HepG2 (cell line): ENCODE results near the gene FAM118A. TPM values are rescaled to one million over a fixed set of nuclear protein-coding genes. Genes with fewer than 3 reads are reported as not detected.

Source experiments
- ATAC-seq: fragments of 200-7000 bp; cut with Tn5 transposase; 3 replicates; pipeline ENCODE4 v1.9.1; 2020; ENCODE audit warnings: mild to moderate bottlenecking, moderate library complexity
- BruUV-seq: library from RNA; stranded (reverse); fragments of 400-500 nt; replicated peaks from 2 replicates; lab custom pipeline; 2021; lab: Mats Ljungman, UMichigan
- CTCF ChIA-PET: fragments of 300-600 bp; formaldehyde crosslinking; extraction: SDS; loops from one replicate; lab custom pipeline; 2021; ENCODE audit warnings: low total read pairs, inconsistent platforms, low intra/inter-chr PET ratio; lab: Yijun Ruan, JAX
- POLR2A ChIA-PET: fragments of 350-600 bp; sonication (Branson Sonifier 250); formaldehyde crosslinking; loops from one replicate; lab custom pipeline; 2020; ENCODE audit warnings: antibody characterized with exemption, inconsistent platforms; lab: Yijun Ruan, JAX
- DNase-seq: peaks from one replicate; pipeline ENCODE4 v3.0.0-alpha.2; 2015; ENCODE audit warnings: low spot score
- FAIRE-seq: peaks from 3 replicates; lab custom pipeline; 2011; peaks lifted over from hg19 to GRCh38; lab: Jason Lieb, UNC
- H2AFZ ChIP-seq: one replicate; pipeline ENCODE4 v1.6.1; 2011; ENCODE audit warnings: low read length, inconsistent platforms
- H3K27ac ChIP-seq: fragments of 300-600 bp; 3 replicates; pipeline ENCODE4 v1.8.0; 2011; ENCODE audit warnings: mixed run types, mild to moderate bottlenecking, mixed read lengths, low read length, inconsistent platforms; ENCODE audit not compliant: insufficient read depth; ENCODE audit errors: extremely low read length
- H3K27me3 ChIP-seq, 2 experiments: fragments of 200-600 bp in 1 of 2; 2 replicates in 1 of 2; 3 replicates in 1 of 2; pipeline versions ENCODE4 v1.6.0 to v1.8.0; 2011; ENCODE audit warnings: low read length in 2 of 2, mild to moderate bottlenecking in 2 of 2, moderate library complexity in 2 of 2, inconsistent platforms in 1 of 2; ENCODE audit not compliant: insufficient read depth in 2 of 2, control insufficient read depth in 1 of 2
- H3K36me3 ChIP-seq, 2 experiments: fragments of 200-600 bp in 1 of 2; replicated peaks in 1 of 2; 2 replicates in 1 of 2; 3 replicates in 1 of 2; pipeline versions ENCODE4 v1.5.1 to v1.8.0; 2011; ENCODE audit warnings: low read length in 2 of 2, inconsistent platforms in 1 of 2; ENCODE audit not compliant: insufficient read depth in 2 of 2, control insufficient read depth in 1 of 2
- H3K4me1 ChIP-seq: 2 replicates; pipeline ENCODE4 v1.5.1; 2012; ENCODE audit warnings: low read length, inconsistent platforms; ENCODE audit not compliant: insufficient read depth
- H3K4me2 ChIP-seq: 2 replicates; pipeline ENCODE4 v1.6.0; 2011; ENCODE audit warnings: low read depth, low read length, inconsistent platforms
- H3K4me3 ChIP-seq, 3 experiments: fragments of 200-600 bp in 1 of 3; sonication (generic), shearing (Covaris generic) in 1 of 3; replicated peaks in 1 of 3; 2 replicates each; pipeline ENCODE4 v1.5.1; 2011 to 2016; ENCODE audit warnings: low read length in 3 of 3, inconsistent platforms in 2 of 3, low read depth in 2 of 3, mild to moderate bottlenecking in 2 of 3, control low read depth in 1 of 3, mixed read lengths in 1 of 3; ENCODE audit not compliant: insufficient read depth in 1 of 3
- H3K79me2 ChIP-seq: one replicate; pipeline ENCODE4 v1.6.1; 2011; ENCODE audit warnings: low read length, inconsistent platforms; ENCODE audit not compliant: insufficient read depth
- H3K9ac ChIP-seq: 2 replicates; pipeline ENCODE4 v1.6.0; 2011; ENCODE audit warnings: mild to moderate bottlenecking, low read depth, low read length, inconsistent platforms; ENCODE audit not compliant: insufficient read depth
- H3K9me3 ChIP-seq: 2 replicates; pipeline ENCODE4 v1.5.1; 2012; ENCODE audit warnings: mild to moderate bottlenecking, low read length
- H4K20me1 ChIP-seq: 2 replicates; pipeline ENCODE4 v1.6.0; 2011; ENCODE audit warnings: inconsistent platforms, mild to moderate bottlenecking, low read length, moderate library complexity; ENCODE audit not compliant: insufficient read depth
- AGO2 ChIP-seq: fragments of 200-400 bp; formaldehyde crosslinking; optimal IDR thresholded peaks from 2 replicates; pipeline ENCODE3; 2017; ENCODE audit warnings: mild to moderate bottlenecking, low read depth, low read length, moderate library complexity
- AHR ChIP-seq: IDR thresholded peaks from 2 replicates; pipeline ENCODE4 v1.6.1; 2018; ENCODE audit warnings: missing genetic modification reagents, missing compliant biosample characterization
- CENPX ChIP-seq: sonication (generic); formaldehyde crosslinking; IDR thresholded peaks from 2 replicates; pipeline ENCODE4 v1.9.0; 2021; ENCODE audit warnings: mild to moderate bottlenecking, missing genetic modification reagents, moderate library complexity
- ETV5 ChIP-seq: IDR thresholded peaks from 2 replicates; pipeline ENCODE4 v1.6.1; 2018; ENCODE audit warnings: missing biosample characterization, missing genetic modification reagents, inconsistent platforms, borderline replicate concordance
- GPN1 ChIP-seq: sonication (generic); formaldehyde crosslinking; IDR thresholded peaks from 2 replicates; pipeline ENCODE4 v1.5.1; 2020; ENCODE audit warnings: missing genetic modification reagents, borderline replicate concordance
- HNF1B ChIP-seq: sonication (generic); formaldehyde crosslinking; IDR thresholded peaks from 2 replicates; pipeline ENCODE4 v1.5.1; 2020; ENCODE audit warnings: mild to moderate bottlenecking, moderate library complexity, missing genetic modification reagents
- KMT2B ChIP-seq: IDR thresholded peaks from 2 replicates; pipeline ENCODE4 v1.6.1; 2016; ENCODE audit warnings: missing genetic modification reagents, missing compliant biosample characterization
- PITX1 ChIP-seq: sonication (generic); formaldehyde crosslinking; IDR thresholded peaks from 2 replicates; pipeline ENCODE4 v1.5.1; 2020; ENCODE audit warnings: mild to moderate bottlenecking, missing genetic modification reagents
- POLR2G ChIP-seq: fragments of 200-400 bp; formaldehyde crosslinking; IDR thresholded peaks from 2 replicates; pipeline ENCODE4 v1.6.1; 2018; ENCODE audit warnings: mild to moderate bottlenecking, low read depth, low read length, moderate library complexity
- PRDM15 ChIP-seq: sonication (generic); formaldehyde crosslinking; IDR thresholded peaks from 2 replicates; pipeline ENCODE4 v1.4.0; 2020; ENCODE audit warnings: missing genetic modification reagents
- SP2 ChIP-seq: sonication (generic); formaldehyde crosslinking; IDR thresholded peaks from 2 replicates; pipeline ENCODE4 v1.5.1; 2020; ENCODE audit warnings: mild to moderate bottlenecking, missing genetic modification reagents
- SRF ChIP-seq: IDR thresholded peaks from 2 replicates; pipeline ENCODE4 v1.6.1; 2011; ENCODE audit warnings: mild to moderate bottlenecking, low read depth, low read length, moderate library complexity
- ZBTB37 ChIP-seq: sonication (generic); formaldehyde crosslinking; IDR thresholded peaks from 2 replicates; pipeline ENCODE4 v1.4.0; 2020; ENCODE audit warnings: mild to moderate bottlenecking, missing genetic modification reagents
- ZC3H4 ChIP-seq: sonication (generic); formaldehyde crosslinking; IDR thresholded peaks from 2 replicates; pipeline ENCODE4 v1.4.0; 2020; ENCODE audit warnings: missing genetic modification reagents, borderline replicate concordance
- ZIK1 ChIP-seq: sonication (generic); formaldehyde crosslinking; IDR thresholded peaks from 2 replicates; pipeline ENCODE4 v1.5.0; 2020; ENCODE audit warnings: mild to moderate bottlenecking, low read depth, missing genetic modification reagents, borderline replicate concordance
- ZNF644 ChIP-seq: IDR thresholded peaks from 2 replicates; pipeline ENCODE4 v1.6.1; 2016; ENCODE audit warnings: low read depth
- WGBS: methylation state at CpG from one replicate; pipeline ENCODE4 v1.1.6; 2017; ENCODE audit warnings: low lambda C conversion rate; 5-methylcytosine and 5-hydroxymethylcytosine counted together
- in situ Hi-C: cut with HindIII; loops from 2 replicates; pipeline ENCODE4 v1.10.0; 2017; ENCODE audit warnings: low pct_unique_long_range_greater_than_20kb; ENCODE audit not compliant: extremely low pct_ligation_motif_present
- intact Hi-C: fragments of 100-400 bp; cut with micrococcal nuclease; formaldehyde crosslinking; loops from one replicate; pipeline ENCODE4 v1.10.0; 2022; ENCODE audit not compliant: unreplicated experiment
- polyA plus RNA-seq, 8 experiments: library from polyadenylated mRNA; depleted of rRNA in 3 of 8; stranded (reverse) in 7 of 8; unstranded in 1 of 8; fragments of >200 nt; fragmentation: Illumina TruSeq in 4 of 8; extraction: Trizol in 4 of 8; gene quantifications; 2 replicates each; pipeline versions ENCODE4 v1.2.1 to v1.2.3, GENCODE V29; 2011 to 2016; ENCODE audit warnings: low read depth in 4 of 8, missing spikeins in 1 of 8, mixed read lengths in 1 of 8; ENCODE audit not compliant: insufficient read depth in 1 of 8
- total RNA-seq, 5 experiments: library from RNA; depleted of rRNA; stranded (reverse); fragments of >200 nt; fragmentation: Illumina TruSeq; extraction: Trizol; gene quantifications; 2 replicates each; pipeline ENCODE4 v1.2.3, GENCODE V29; 2016; ENCODE audit warnings: low read depth in 1 of 5

The FAM118A gene
- total and polyA plus RNA-seq, 2 of the 13 experiments (the other 11 are each of a cell fraction or from before 2014, with no cell fraction given), result 36.7 to 48.2 TPM

- WGBS, result 85% methylated on average over 5 of the region's 5 CpGs
- ATAC-seq (no peak), FAIRE-seq (no peak)
- in situ Hi-C loops (no loop called here), intact Hi-C loops (no loop called here)
- CTCF ChIA-PET, result no interaction called here
- H3K4me1 ChIP-seq, result peaks cover 63% of the 10 kb centered on the region
- TF ChIP-seq POLR2G (no peak), SP2 (CRISPR knock-in tag) (no peak), ETV5 (CRISPR knock-in tag) (no peak), KMT2B (CRISPR knock-in tag) (no peak), ZIK1 (no peak), AHR (CRISPR knock-in tag) (no peak), ZNF644 (CRISPR knock-in tag) (no peak), SRF (no peak), PRDM15 (no peak), ZC3H4 (CRISPR knock-in tag) (no peak), GPN1 (CRISPR knock-in tag) (no peak), HNF1B (no peak), PITX1 (CRISPR knock-in tag) (no peak), ZBTB37 (CRISPR knock-in tag) (no peak), CENPX (CRISPR knock-in tag) (no peak), AGO2 (no peak)
- TF ChIP-seq, all 625 proteins: peak for 0
- no peak overlapping the region for H2AFZ ChIP-seq
- H3K36me3 ChIP-seq, result peaks cover 18 to 32% of the 10 kb centered on the region in 2 experiments
- no peak overlapping the region for H3K4me3 ChIP-seq
- no peak overlapping the region for H3K4me2 ChIP-seq
- H3K27me3 ChIP-seq, result no peaks in the 10 kb centered on the region
- H3K79me2 ChIP-seq, result peaks cover 82% of the 10 kb centered on the region
- H3K9ac ChIP-seq, result no peak overlapping the region
- H3K9me3 ChIP-seq, result no peaks in the 10 kb centered on the region
- H4K20me1 ChIP-seq, result peaks cover 17% of the 10 kb centered on the region
- no peak for DNase-seq
- no TSS peak for BruUV-seq
- H3K27ac ChIP-seq, result no peak overlapping the region
- POLR2A ChIA-PET, result interaction anchor here (0.7 kb wide), 1 partner anchor 46 kb away, joined by 3 read pairs; no protein-coding TSS in a partner anchor
Measured at GRCh38 chr22:45319324-45319685, 9.6 kb downstream of the FAM118A start.
